ENCODE measurements around the gene SYNGR3.

DNA sequence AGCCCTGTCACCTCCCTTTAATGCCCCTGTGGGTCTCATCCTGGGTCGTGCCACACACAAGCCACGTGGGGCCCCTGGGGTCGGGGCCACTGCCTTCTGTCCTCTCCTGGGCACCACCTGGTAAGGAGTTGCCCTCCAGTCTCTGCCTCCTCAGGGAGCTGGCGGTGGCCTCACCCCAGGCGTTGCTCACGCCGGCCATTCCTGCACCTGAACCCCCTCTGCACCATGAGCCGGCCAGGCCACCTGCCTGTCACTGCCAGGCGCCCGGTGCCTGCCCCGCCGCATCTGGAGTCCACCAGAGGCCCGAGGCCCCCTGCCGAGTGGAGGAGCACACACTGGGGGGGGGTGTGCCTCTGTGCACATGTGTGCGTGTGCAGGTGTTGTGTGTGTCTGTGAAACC is 47.3 kb downstream of the SYNGR3 start:
- TF ChIP-seq, protein P1, sequence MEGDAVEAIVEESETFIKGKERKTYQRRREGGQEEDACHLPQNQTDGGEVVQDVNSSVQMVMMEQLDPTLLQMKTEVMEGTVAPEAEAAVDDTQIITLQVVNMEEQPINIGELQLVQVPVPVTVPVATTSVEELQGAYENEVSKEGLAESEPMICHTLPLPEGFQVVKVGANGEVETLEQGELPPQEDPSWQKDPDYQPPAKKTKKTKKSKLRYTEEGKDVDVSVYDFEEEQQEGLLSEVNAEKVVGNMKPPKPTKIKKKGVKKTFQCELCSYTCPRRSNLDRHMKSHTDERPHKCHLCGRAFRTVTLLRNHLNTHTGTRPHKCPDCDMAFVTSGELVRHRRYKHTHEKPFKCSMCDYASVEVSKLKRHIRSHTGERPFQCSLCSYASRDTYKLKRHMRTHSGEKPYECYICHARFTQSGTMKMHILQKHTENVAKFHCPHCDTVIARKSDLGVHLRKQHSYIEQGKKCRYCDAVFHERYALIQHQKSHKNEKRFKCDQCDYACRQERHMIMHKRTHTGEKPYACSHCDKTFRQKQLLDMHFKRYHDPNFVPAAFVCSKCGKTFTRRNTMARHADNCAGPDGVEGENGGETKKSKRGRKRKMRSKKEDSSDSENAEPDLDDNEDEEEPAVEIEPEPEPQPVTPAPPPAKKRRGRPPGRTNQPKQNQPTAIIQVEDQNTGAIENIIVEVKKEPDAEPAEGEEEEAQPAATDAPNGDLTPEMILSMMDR (optimal IDR thresholded peaks at IDR 0.05 in 1 of 3, IDR thresholded peaks at IDR 0.05 in 1 of 3, conservative IDR thresholded peaks at IDR 0.05 in 1 of 3; ENCODE audit: extremely low read depth in 1 of 3, insufficient read depth in 2 of 3, low read length in 3 of 3): no peak
- no peak for TF ChIP-seq EZH2 (IDR thresholded peaks at IDR 0.05; ENCODE audit: low read length)
